ENCODE results near the gene TBRG4. TPM values are rescaled to one million over a fixed set of nuclear protein-coding genes. Genes with fewer than 3 reads are reported as not detected.

The TBRG4 gene
- total and polyA plus RNA-seq, 2 donors (not counting 3 experiments of a cell fraction or from before 2014, with no cell fraction given), result 43.7 to 56.7 TPM

DNA sequence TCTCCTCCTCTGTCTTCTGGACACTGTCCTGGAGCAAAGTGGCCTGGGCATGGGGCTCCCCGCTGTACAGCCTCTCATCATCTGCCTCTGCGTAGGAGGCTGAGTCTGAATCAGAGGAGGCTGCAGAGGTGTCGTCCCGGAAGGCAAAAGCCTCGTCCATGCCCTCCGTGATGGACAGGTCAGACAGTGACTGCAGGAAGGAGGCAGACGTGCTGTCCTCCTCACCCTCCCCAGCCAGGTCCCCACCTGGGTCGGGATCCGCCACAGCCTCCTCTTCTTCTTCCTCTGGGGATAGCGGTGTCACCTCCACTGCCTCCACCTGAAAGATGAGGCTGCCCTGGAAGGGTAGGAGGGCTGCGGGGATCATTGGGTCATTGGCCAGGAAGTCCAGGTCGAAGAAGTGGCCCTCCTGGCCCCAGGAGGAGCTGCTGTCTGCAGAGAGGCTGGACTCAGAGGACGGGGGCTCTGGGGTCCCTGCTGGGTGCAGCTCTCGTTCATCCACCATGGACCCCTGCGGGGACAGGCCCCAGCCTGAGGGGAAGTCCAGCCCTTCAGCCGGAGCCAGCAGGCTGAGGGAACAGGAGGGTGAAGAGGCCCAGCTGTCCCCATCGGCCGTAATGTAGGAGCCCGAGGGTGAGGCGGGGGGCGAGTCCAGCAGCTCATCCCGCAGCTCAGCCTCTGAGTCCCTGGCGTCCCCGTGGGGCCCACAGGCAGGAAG is 26.4 kb downstream of the TBRG4 start:
- H3K4me1 ChIP-seq (ENCODE audit: control insufficient read depth, extremely low read depth, insufficient read depth, low read length), result no peaks in the 10 kb centered on the region
- FAIRE-seq, result no peak
- no peak for DNase-seq (ENCODE audit: low read depth, low spot score)
- dilution Hi-C loops (cut with MboI; ENCODE audit: extremely low pct_ligation_motif_present, low sequenced_read_pairs), result no loop called here
- H3K79me2 ChIP-seq (ENCODE audit: control insufficient read depth, insufficient read depth, low read length), result no peaks in the 10 kb centered on the region
- TF ChIP-seq, protein P1, sequence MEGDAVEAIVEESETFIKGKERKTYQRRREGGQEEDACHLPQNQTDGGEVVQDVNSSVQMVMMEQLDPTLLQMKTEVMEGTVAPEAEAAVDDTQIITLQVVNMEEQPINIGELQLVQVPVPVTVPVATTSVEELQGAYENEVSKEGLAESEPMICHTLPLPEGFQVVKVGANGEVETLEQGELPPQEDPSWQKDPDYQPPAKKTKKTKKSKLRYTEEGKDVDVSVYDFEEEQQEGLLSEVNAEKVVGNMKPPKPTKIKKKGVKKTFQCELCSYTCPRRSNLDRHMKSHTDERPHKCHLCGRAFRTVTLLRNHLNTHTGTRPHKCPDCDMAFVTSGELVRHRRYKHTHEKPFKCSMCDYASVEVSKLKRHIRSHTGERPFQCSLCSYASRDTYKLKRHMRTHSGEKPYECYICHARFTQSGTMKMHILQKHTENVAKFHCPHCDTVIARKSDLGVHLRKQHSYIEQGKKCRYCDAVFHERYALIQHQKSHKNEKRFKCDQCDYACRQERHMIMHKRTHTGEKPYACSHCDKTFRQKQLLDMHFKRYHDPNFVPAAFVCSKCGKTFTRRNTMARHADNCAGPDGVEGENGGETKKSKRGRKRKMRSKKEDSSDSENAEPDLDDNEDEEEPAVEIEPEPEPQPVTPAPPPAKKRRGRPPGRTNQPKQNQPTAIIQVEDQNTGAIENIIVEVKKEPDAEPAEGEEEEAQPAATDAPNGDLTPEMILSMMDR (IDR thresholded peaks at IDR 0.05; ENCODE audit: extremely low read depth in 1 of 2, insufficient read depth in 1 of 2, low read depth in 1 of 2, low read length in 2 of 2), result no peak
- TF ChIP-seq FOS (IDR thresholded peaks at IDR 0.05; ENCODE audit: borderline replicate concordance, insufficient read depth, low read length) (no peak), JUN (IDR thresholded peaks at IDR 0.05; ENCODE audit: borderline replicate concordance, insufficient read depth, insufficient read length, low read depth) (no peak), POLR2A (IDR thresholded peaks at IDR 0.05; ENCODE audit: low read depth, low read length) (no peak), POLR2AphosphoS5 (IDR thresholded peaks at IDR 0.05; ENCODE audit: insufficient read depth, low read depth, low read length) (no peak), EZH2 (IDR thresholded peaks at IDR 0.05; ENCODE audit: borderline replicate concordance, low read depth, low read length, severe bottlenecking) (no peak), MYC (IDR thresholded peaks at IDR 0.05; ENCODE audit: low read depth, low read length) (no peak), GATA2 (IDR thresholded peaks at IDR 0.05; ENCODE audit: insufficient read depth, insufficient read length, low read depth, low read length) (no peak)
- TF ChIP-seq, protein P2, sequence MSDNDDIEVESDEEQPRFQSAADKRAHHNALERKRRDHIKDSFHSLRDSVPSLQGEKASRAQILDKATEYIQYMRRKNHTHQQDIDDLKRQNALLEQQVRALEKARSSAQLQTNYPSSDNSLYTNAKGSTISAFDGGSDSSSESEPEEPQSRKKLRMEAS (IDR thresholded peaks at IDR 0.05; ENCODE audit: insufficient read depth, insufficient read length), result no peak
- no peak overlapping the region for H3K9ac ChIP-seq (replicated peaks; ENCODE audit: extremely low read depth, insufficient read depth, low read length)
- H3K36me3 ChIP-seq (ENCODE audit: control insufficient read depth in 2 of 2, extremely low read depth in 1 of 2, insufficient read depth in 2 of 2, low read length in 2 of 2), result no peaks in the 10 kb centered on the region
- intact Hi-C loops (cut with micrococcal nuclease), result no loop called here
- BruUV-seq (replicated peaks), result no TSS peak
- no peaks in the 10 kb centered on the region for H3K9me1 ChIP-seq (replicated peaks; ENCODE audit: control insufficient read depth, extremely low read depth, insufficient read depth, low read length)
- CTCF ChIA-PET, result no interaction called here
- H3K4me2 ChIP-seq (ENCODE audit: insufficient read depth, low read length), result no peak overlapping the region
- H3K9me3 ChIP-seq (replicated peaks; ENCODE audit: control insufficient read depth, insufficient read depth, low read length), result no peaks in the 10 kb centered on the region
- peaks cover 3 to 4% of the 10 kb centered on the region in 2 experiments for H3K27me3 ChIP-seq (ENCODE audit: control insufficient read depth in 2 of 2, insufficient read depth in 2 of 2, low read length in 2 of 2)
- POLR2A ChIA-PET, result no interaction called here
- no peak overlapping the region for H3K27ac ChIP-seq (ENCODE audit: insufficient read depth, low read depth, low read length)
- no peaks in the 10 kb centered on the region for H4K20me1 ChIP-seq (replicated peaks; ENCODE audit: control insufficient read depth, extremely low read depth, insufficient read depth, low read length)
- H3K4me3 ChIP-seq (replicated peaks in 1 of 3; ENCODE audit: insufficient read depth in 1 of 3, low read depth in 1 of 3, low read length in 3 of 3), result no peak overlapping the region
- H2AFZ ChIP-seq (ENCODE audit: low read depth, low read length), result no peak overlapping the region
